ENCODE results near the gene NID2.

NID2 gene

GRCh38 chr14:51989293-51990234 is 79.3 kb downstream of the NID2 start, which contains the start of gene RTRAF:
RTRAF (plus strand) TSS chr14:51989546; CDS start chr14:51989640, 94 bp downstream.
- Histone ChIP-seq H3K9me3 (no peaks in the 10 kb centered on the region), H3K4me1 (peaks cover 3% of the 10 kb centered on the region; the same call in 1 of the 2 replicates), H3K27me3 (no peaks in the 10 kb centered on the region), H3K4me3 (ENCODE audit: low read depth, low read length) (peak within 1 kb of the TSS; percentile 98), H3K36me3 (peaks cover 27% of the 10 kb centered on the region)
- no peak for TF ChIP-seq CTCF (IDR thresholded peaks at IDR 0.05; ENCODE audit: low read depth, low read length)
- DNase-seq = peak; percentile 95

- Histone ChIP-seq H3K9me3 (no peaks in the 10 kb centered on the region), H3K36me3 (peaks cover 15% of the 10 kb centered on the region), H3K4me3 (ENCODE audit: low read depth, low read length) (no peak overlapping the region), H3K27me3 (no peaks in the 10 kb centered on the region), H3K4me1 (peaks cover 3% of the 10 kb centered on the region; the same call in 1 of the 2 replicates)
- no peak for DNase-seq
- TF ChIP-seq CTCF (IDR thresholded peaks at IDR 0.05; ENCODE audit: low read depth, low read length) = no peak
Measured at GRCh38 chr14:51988221-51988620, 80.6 kb downstream of the NID2 start.

- Histone ChIP-seq H3K4me3 (ENCODE audit: low read depth, low read length) (no peak overlapping the region), H3K36me3 (no peaks in the 10 kb centered on the region), H3K27me3 (no peaks in the 10 kb centered on the region), H3K4me1 (peaks cover 7% of the 10 kb centered on the region; the same call in 1 of the 2 replicates), H3K9me3 (no peaks in the 10 kb centered on the region)
- no peak for TF ChIP-seq CTCF (IDR thresholded peaks at IDR 0.05; ENCODE audit: low read depth, low read length)
- no peak for DNase-seq
Measured at GRCh38 chr14:51981218-51981854, 87.5 kb downstream of the NID2 start.

GRCh38 chr14:51979088-51979709 is 89.7 kb downstream of the NID2 start:
- H3K36me3 ChIP-seq = no peaks in the 10 kb centered on the region
- DNase-seq = peak; percentile 84
- no peaks in the 10 kb centered on the region for H3K27me3 ChIP-seq
- no peak overlapping the region for H3K4me3 ChIP-seq (ENCODE audit: low read depth, low read length)
- no peaks in the 10 kb centered on the region for H3K9me3 ChIP-seq
- TF ChIP-seq CTCF (IDR thresholded peaks at IDR 0.05; ENCODE audit: low read depth, low read length) = peak; percentile 96
- H3K4me1 ChIP-seq = peaks cover 7% of the 10 kb centered on the region; the same call in 1 of the 2 replicates

GRCh38 chr14:51978681-51979085 is 90.2 kb downstream of the NID2 start:
- no peak for TF ChIP-seq CTCF (IDR thresholded peaks at IDR 0.05; ENCODE audit: low read depth, low read length)
- H3K4me3 ChIP-seq (ENCODE audit: low read depth, low read length) = no peak overlapping the region
- DNase-seq = no peak
- no peaks in the 10 kb centered on the region for H3K36me3 ChIP-seq
- peaks cover 7% of the 10 kb centered on the region; the same call in 1 of the 2 replicates for H3K4me1 ChIP-seq
- H3K27me3 ChIP-seq = no peaks in the 10 kb centered on the region
- no peaks in the 10 kb centered on the region for H3K9me3 ChIP-seq

Data from BE2C (cell line).